Right renal pelvis (tissue), 4 donors: ENCODE measurements around the gene PRR35. TPM values are rescaled to one million over a fixed set of nuclear protein-coding genes. Genes with fewer than 3 reads are reported as not detected.

Source experiments
- DNase-seq, 4 donors: peaks; one replicate each; pipeline ENCODE4 v3.0.0-alpha.2; 2013; ENCODE audit warnings: low read depth in 4 of 4, low spot score in 3 of 4, missing footprints in 1 of 4
- polyA plus RNA-seq, 4 donors: library from polyadenylated mRNA; unstranded; fragments of 120-200 nt; gene quantifications; one replicate each; pipeline ENCODE4 v1.2.1, GENCODE V29; 2013; ENCODE audit not compliant: insufficient read length in 4 of 4

The PRR35 gene
- 10 to 100 TPM; 10.5 to 18.4 (median 11.0) TPM for polyA plus RNA-seq

GRCh38 chr16:560204-560700 lies at the start of gene PRR35:
Gene PRR35 (plus strand): TSS chr16:560394. CDS start chr16:563295, 2,901 bp downstream.
- no peak for DNase-seq

GRCh38 chr16:512802-513201 lies 47.4 kb upstream of the PRR35 start:
- no peak for DNase-seq

- DNase-seq = no peak
Observed at GRCh38 chr16:513950-514349, 46.2 kb upstream of the PRR35 start.

GRCh38 chr16:515175-515938 lies 44.8 kb upstream of the PRR35 start:
- no peak for DNase-seq

- no peak for DNase-seq
Observed at GRCh38 chr16:515939-516226, 44.3 kb upstream of the PRR35 start.

GRCh38 chr16:516301-516700 lies 43.9 kb upstream of the PRR35 start:
- DNase-seq = no peak

- DNase-seq = no peak
Observed at GRCh38 chr16:518858-519257, 41.3 kb upstream of the PRR35 start.

GRCh38 chr16:519425-519824 lies 40.8 kb upstream of the PRR35 start:
- no peak for DNase-seq

- DNase-seq = no peak
Observed at GRCh38 chr16:519841-520687, 40.1 kb upstream of the PRR35 start.

- no peak for DNase-seq
Observed at GRCh38 chr16:520847-521246, 39.3 kb upstream of the PRR35 start.

- no peak for DNase-seq
Observed at GRCh38 chr16:521381-522210, 38.6 kb upstream of the PRR35 start.

- no peak for DNase-seq
Observed at GRCh38 chr16:522320-523096, 37.7 kb upstream of the PRR35 start.

GRCh38 chr16:523097-523741 lies 37.0 kb upstream of the PRR35 start:
- DNase-seq = no peak

GRCh38 chr16:524274-525040 lies 35.7 kb upstream of the PRR35 start:
- DNase-seq = no peak

- no peak for DNase-seq
Observed at GRCh38 chr16:525123-525519, 35.1 kb upstream of the PRR35 start.

- DNase-seq = no peak
Observed at GRCh38 chr16:525520-526180, 34.5 kb upstream of the PRR35 start.

- DNase-seq = peak in 1 of 4 donors; percentile 44
Observed at GRCh38 chr16:526181-527014, 33.8 kb upstream of the PRR35 start.
